Lung microvascular endothelial cell (primary cell): ENCODE data around the gene FHIT. TPM values are rescaled to one million over a fixed set of nuclear protein-coding genes. Genes with fewer than 3 reads are reported as not detected.

Experiments used
- DNase-seq, 2 donors: peaks; one replicate each; pipeline versions ENCODE4 v3.0.0 to v3.0.0-alpha.2; 2010; ENCODE audit warnings: low read depth in 2 of 2
- total RNA-seq: library from RNA; depleted of rRNA; stranded (reverse); fragments of >200 nt; gene quantifications from 2 replicates; pipeline ENCODE4 v1.2.1, GENCODE V29; 2014

The FHIT gene
- total RNA-seq, 1 donor from 2014 or later, result 0.79 TPM

- DNase-seq, result no peak
Measured at GRCh38 chr3:60772584-60772983, 478.7 kb downstream of the FHIT start.

- no peak for DNase-seq
Measured at GRCh38 chr3:60771766-60772165, 479.5 kb downstream of the FHIT start.

- no peak for DNase-seq
Measured at GRCh38 chr3:60770532-60770931, 480.7 kb downstream of the FHIT start.

- DNase-seq, result no peak
Measured at GRCh38 chr3:60767536-60767935, 483.7 kb downstream of the FHIT start.

GRCh38 chr3:60765776-60766175 is 485.5 kb downstream of the FHIT start:
- DNase-seq, result no peak

GRCh38 chr3:60764870-60765269 is 486.4 kb downstream of the FHIT start:
- no peak for DNase-seq

- DNase-seq, result no peak
Measured at GRCh38 chr3:60760145-60760544, 491.1 kb downstream of the FHIT start.

GRCh38 chr3:60759439-60759838 is 491.8 kb downstream of the FHIT start:
- no peak for DNase-seq

GRCh38 chr3:60758831-60759230 is 492.4 kb downstream of the FHIT start:
- no peak for DNase-seq

GRCh38 chr3:60758171-60758570 is 493.1 kb downstream of the FHIT start:
- no peak for DNase-seq

GRCh38 chr3:60757724-60758123 is 493.5 kb downstream of the FHIT start:
- DNase-seq, result no peak

- no peak for DNase-seq
Measured at GRCh38 chr3:60756241-60757030, 494.8 kb downstream of the FHIT start.

GRCh38 chr3:60755094-60755493 is 496.2 kb downstream of the FHIT start:
- DNase-seq, result no peak

- no peak for DNase-seq
Measured at GRCh38 chr3:60754617-60755016, 496.6 kb downstream of the FHIT start.

GRCh38 chr3:60752809-60753208 is 498.4 kb downstream of the FHIT start:
- no peak for DNase-seq

- no peak for DNase-seq
Measured at GRCh38 chr3:60746695-60747416, 504.4 kb downstream of the FHIT start.

GRCh38 chr3:60746043-60746638 is 505.1 kb downstream of the FHIT start:
- no peak for DNase-seq

- DNase-seq, result no peak
Measured at GRCh38 chr3:60743631-60744164, 507.6 kb downstream of the FHIT start.

GRCh38 chr3:60742606-60743145 is 508.6 kb downstream of the FHIT start:
- DNase-seq, result no peak

- no peak for DNase-seq
Measured at GRCh38 chr3:60737633-60738399, 513.4 kb downstream of the FHIT start.

GRCh38 chr3:60730371-60730770 is 520.9 kb downstream of the FHIT start:
- DNase-seq, result no peak
